Non-pigmented ciliary epithelial cell (primary cell): Measurements from ENCODE around the gene SEMA6A.
"Not testable (repeated sequence)": the region's sequence is repeated elsewhere in the genome, so short reads cannot be mapped to it uniquely, and the experiment has no call there.

Experiments
- DNase-seq: peaks from one replicate; pipeline ENCODE4 v3.0.0-alpha.2; 2010; ENCODE audit warnings: low read depth

SEMA6A gene

GRCh38 chr5:116553366-116553765, 21.3 kb downstream of the SEMA6A start:
- DNase-seq, result no peak

GRCh38 chr5:116550082-116550481, 24.5 kb downstream of the SEMA6A start:
- DNase-seq, result no peak

- DNase-seq, result no peak
Measured at GRCh38 chr5:116546743-116547124, 27.9 kb downstream of the SEMA6A start.

GRCh38 chr5:116546033-116546742, 28.4 kb downstream of the SEMA6A start:
- no peak for DNase-seq

- DNase-seq, result not testable (repeated sequence)
Measured at GRCh38 chr5:116545465-116545864, 29.2 kb downstream of the SEMA6A start.

- DNase-seq, result no peak
Measured at GRCh38 chr5:116544531-116545241, 29.9 kb downstream of the SEMA6A start.

- DNase-seq, result peak; percentile 54
Measured at GRCh38 chr5:116543501-116543900, 31.1 kb downstream of the SEMA6A start.

- no peak for DNase-seq
Measured at GRCh38 chr5:116542619-116543018, 32.0 kb downstream of the SEMA6A start.

- no peak for DNase-seq
Measured at GRCh38 chr5:116539222-116539621, 35.4 kb downstream of the SEMA6A start.

- no peak for DNase-seq
Measured at GRCh38 chr5:116536316-116537083, 38.1 kb downstream of the SEMA6A start.

GRCh38 chr5:116534964-116535651, 39.5 kb downstream of the SEMA6A start:
- no peak for DNase-seq

- no peak for DNase-seq
Measured at GRCh38 chr5:116532762-116533525, 41.7 kb downstream of the SEMA6A start.

GRCh38 chr5:116531635-116532034, 43.0 kb downstream of the SEMA6A start:
- DNase-seq, result no peak

- no peak for DNase-seq
Measured at GRCh38 chr5:116531117-116531516, 43.5 kb downstream of the SEMA6A start.

GRCh38 chr5:116530276-116530675, 44.3 kb downstream of the SEMA6A start:
- no peak for DNase-seq

- DNase-seq, result no peak
Measured at GRCh38 chr5:116529615-116530014, 45.0 kb downstream of the SEMA6A start.

GRCh38 chr5:116528519-116529234, 45.9 kb downstream of the SEMA6A start:
- no peak for DNase-seq

GRCh38 chr5:116527582-116527981, 47.0 kb downstream of the SEMA6A start:
- no peak for DNase-seq

- DNase-seq, result no peak
Measured at GRCh38 chr5:116525674-116526073, 48.9 kb downstream of the SEMA6A start.

- no peak for DNase-seq
Measured at GRCh38 chr5:116524966-116525365, 49.7 kb downstream of the SEMA6A start.
